Adrenal gland (tissue), 5 donors: ENCODE measurements around the gene ARHGAP18.

Experiments
- POLR2A ChIP-seq, 2 donors: fragments of 450-650 bp; IDR thresholded peaks; one replicate each; pipeline ENCODE4 v1.6.1; 2017; ENCODE audit warnings: antibody characterized with exemption in 2 of 2, mild to moderate bottlenecking in 2 of 2, moderate library complexity in 1 of 2
- TF ChIP-seq, protein P1 (sequence below), 6 experiments: fragments of 450-650 bp in 4 of 6; fragments of 200-600 bp in 2 of 6; sonication (generic) in 1 of 6; IDR thresholded peaks; 1 replicate in 5 of 6; 2 replicates in 1 of 6; pipeline versions ENCODE4 v1.5.1 to v1.8.0; 2016 to 2021; ENCODE audit warnings: antibody characterized with exemption in 6 of 6, mild to moderate bottlenecking in 2 of 6, moderate library complexity in 1 of 6
- donor health status: DM: no; HTN: no; CAD: no.

DNA sequence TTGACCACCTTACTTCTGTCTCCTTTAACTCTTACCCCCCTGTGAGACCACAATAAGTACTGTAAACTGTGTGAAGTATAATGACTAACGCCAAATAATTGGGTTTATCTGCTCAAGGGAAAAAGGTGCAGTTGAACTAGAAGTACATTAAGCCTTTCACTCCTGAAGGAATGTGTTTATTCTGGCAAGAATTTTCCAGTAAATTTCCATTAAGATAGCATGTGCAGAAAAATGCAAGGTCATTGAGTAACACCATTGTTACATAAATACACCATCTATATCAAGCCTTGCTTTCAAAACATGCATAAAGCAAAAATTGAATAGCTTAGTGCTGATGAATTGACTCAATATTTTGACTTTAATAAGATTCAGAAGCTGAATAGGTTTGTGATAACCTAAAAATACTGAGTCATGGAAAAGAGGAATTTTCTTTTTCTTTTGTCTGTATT is 65.4 kb downstream of the ARHGAP18 start:
- no peak for TF ChIP-seq POLR2A (IDR thresholded peaks at IDR 0.05)
- TF ChIP-seq, protein P1, sequence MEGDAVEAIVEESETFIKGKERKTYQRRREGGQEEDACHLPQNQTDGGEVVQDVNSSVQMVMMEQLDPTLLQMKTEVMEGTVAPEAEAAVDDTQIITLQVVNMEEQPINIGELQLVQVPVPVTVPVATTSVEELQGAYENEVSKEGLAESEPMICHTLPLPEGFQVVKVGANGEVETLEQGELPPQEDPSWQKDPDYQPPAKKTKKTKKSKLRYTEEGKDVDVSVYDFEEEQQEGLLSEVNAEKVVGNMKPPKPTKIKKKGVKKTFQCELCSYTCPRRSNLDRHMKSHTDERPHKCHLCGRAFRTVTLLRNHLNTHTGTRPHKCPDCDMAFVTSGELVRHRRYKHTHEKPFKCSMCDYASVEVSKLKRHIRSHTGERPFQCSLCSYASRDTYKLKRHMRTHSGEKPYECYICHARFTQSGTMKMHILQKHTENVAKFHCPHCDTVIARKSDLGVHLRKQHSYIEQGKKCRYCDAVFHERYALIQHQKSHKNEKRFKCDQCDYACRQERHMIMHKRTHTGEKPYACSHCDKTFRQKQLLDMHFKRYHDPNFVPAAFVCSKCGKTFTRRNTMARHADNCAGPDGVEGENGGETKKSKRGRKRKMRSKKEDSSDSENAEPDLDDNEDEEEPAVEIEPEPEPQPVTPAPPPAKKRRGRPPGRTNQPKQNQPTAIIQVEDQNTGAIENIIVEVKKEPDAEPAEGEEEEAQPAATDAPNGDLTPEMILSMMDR (IDR thresholded peaks at IDR 0.05), result no peak
